Heart left ventricle (tissue), 13 donors: Measurements from ENCODE around the gene CSPG4.
"Not testable (repeated sequence)": the region's sequence is repeated elsewhere in the genome, so short reads cannot be mapped to it uniquely, and the experiment has no call there.

Experiments
- CTCF ChIP-seq, 12 donors: fragments of 200-600 bp; sonication (generic) in 4 of 12; IDR thresholded peaks; one replicate each; pipeline versions ENCODE4 v1.5.0 to v1.8.0; 2018 to 2022; ENCODE audit warnings: antibody characterized with exemption in 12 of 12, mild to moderate bottlenecking in 5 of 12
- POLR2A ChIP-seq, 2 donors: fragments of 450-650 bp; IDR thresholded peaks; one replicate each; pipeline ENCODE4 v1.6.1; 2017; ENCODE audit warnings: antibody characterized with exemption in 2 of 2, mild to moderate bottlenecking in 2 of 2, moderate library complexity in 2 of 2
- donor health status: ischemic (EF 13 %, LVEDD 7.1; RV severe dilation, severe dysfunction).
- donor health status: DM: no; HTN: yes; CAD: no.
- donor health status: DM: no; HTN: no; CAD: no.
- donor health status: ischemic (EF 25% LVEDD 6.9; RV normal size, moderate dysfunction).
- donor health status: ischemic (EF 25% LVEDD 5.7; RV mildly dilated, moderate dysfunction).
- donor health status: ischemic (EF 35%, LVEDD 5.7; RV mildly dilated, moderate dysfunction).
- donor health status: nonischemic (EF 11% LVEDD 7.7; RV severe dilation, severe dysfunction).
- donor health status: DM: yes; HTN: yes; CAD: no.
- donor health status: PGD.
- donor health status: ischemic (EF 29% LVEDD 5.4; RV normal size, mild dysfunction).
- donor health status: nonischemic (EF 23%, LVEDD 6.1; RV moderate dilation, normal function).

- TF ChIP-seq POLR2A, CTCF (IDR thresholded peaks at IDR 0.05): not testable (repeated sequence)
Measured at GRCh38 chr15:75711495-75711894, 1.2 kb downstream of the CSPG4 start.
